Measurements from ENCODE around the gene RFX4.

- TF ChIP-seq EZH2 (IDR thresholded peaks at IDR 0.05) (no peak), POLR2AphosphoS5 (IDR thresholded peaks at IDR 0.05; ENCODE audit: borderline replicate concordance, low read depth, low read length) (no peak)
These were observed 584 bp upstream of the RFX4 start for GRCh38 chr12:106582249-106582591.

Measured in SK-N-MC (cell line).